ENCODE results near the gene UBQLN1.
"Not testable (repeated sequence)": the region's sequence is repeated elsewhere in the genome, so short reads cannot be mapped to it uniquely, and the experiment has no call there.

Gene UBQLN1

GRCh38 chr9:83630938-83631457 is 76.8 kb downstream of the UBQLN1 start:
- no peak for FAIRE-seq

- no peak for FAIRE-seq
Measured at GRCh38 chr9:83629433-83630104, 78.2 kb downstream of the UBQLN1 start.

GRCh38 chr9:83628540-83628939 is 79.2 kb downstream of the UBQLN1 start:
- FAIRE-seq: no peak

GRCh38 chr9:83625178-83625577 is 82.6 kb downstream of the UBQLN1 start:
- no peak for FAIRE-seq

- no peak for FAIRE-seq
Measured at GRCh38 chr9:83623679-83624076, 84.1 kb downstream of the UBQLN1 start.

- no peak for FAIRE-seq
Measured at GRCh38 chr9:83622939-83623678, 84.6 kb downstream of the UBQLN1 start, which contains the start of gene IDNK. IDNK (plus strand) TSS chr9:83623143; CDS start chr9:83623172, 29 bp downstream.

- no peak for FAIRE-seq
Measured at GRCh38 chr9:83622433-83622938, 85.3 kb downstream of the UBQLN1 start.

GRCh38 chr9:83620841-83621636 is 86.7 kb downstream of the UBQLN1 start:
- no peak for FAIRE-seq

- no peak for FAIRE-seq
Measured at GRCh38 chr9:83617299-83617698, 90.5 kb downstream of the UBQLN1 start.

- not testable (repeated sequence) for FAIRE-seq
Measured at GRCh38 chr9:83613298-83613697, 94.5 kb downstream of the UBQLN1 start.

Data from TTC549 (cell line).